NCI-H345 treated with DMSO at 0.1 percent for 48 hours (cell line): ENCODE results near the gene SHISA5.
"Not testable (repeated sequence)": the region's sequence is repeated elsewhere in the genome, so short reads cannot be mapped to it uniquely, and the experiment has no call there.

ENCODE experiments used
- DNase-seq: peaks from one replicate; lab custom pipeline; 2025; ENCODE audit not compliant: unreplicated experiment; lab: John Stamatoyannopoulos, UW

The SHISA5 gene

DNA sequence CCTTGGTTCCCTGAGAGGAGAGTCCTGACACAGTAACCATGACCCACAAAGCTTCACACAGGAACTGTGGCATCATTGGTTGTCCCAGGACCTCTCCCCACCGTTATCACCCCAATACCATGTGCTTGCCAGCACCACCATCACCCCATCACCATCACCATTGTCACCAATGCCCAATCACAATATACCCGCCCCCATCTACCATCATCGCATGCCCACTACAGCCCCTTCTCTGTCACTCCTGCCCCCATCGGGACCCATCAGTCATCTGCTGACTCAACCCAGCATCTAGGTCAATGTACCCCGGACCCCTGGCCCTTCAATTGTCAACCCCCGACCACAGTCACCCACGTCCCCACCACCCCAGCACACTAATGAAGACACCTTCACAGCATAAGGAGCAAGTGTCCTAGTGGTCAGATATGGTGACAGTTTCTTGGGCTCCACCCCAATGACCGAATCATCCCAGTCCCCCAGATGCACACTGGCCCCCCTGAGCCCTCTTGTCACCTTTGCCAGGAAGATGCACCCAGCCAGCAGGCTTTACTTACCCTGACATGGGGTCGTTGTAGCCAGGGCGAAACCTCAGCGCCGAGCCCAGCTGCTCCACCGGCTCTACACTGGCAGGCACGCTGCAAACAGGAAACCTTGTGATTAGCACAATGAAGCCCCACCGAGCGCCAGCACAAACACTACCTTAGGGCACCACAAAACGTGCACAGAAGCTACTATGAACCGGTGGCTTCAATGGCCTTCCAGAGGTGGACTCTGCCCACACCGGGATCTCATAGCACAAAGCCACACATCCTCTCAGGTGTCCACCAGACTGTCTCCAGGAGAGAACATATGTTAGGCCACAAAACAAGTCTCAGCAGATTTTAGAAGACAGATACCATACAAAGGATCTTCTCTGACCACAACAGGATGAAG lies 25.1 kb downstream of the SHISA5 start:
- DNase-seq: no peak

GRCh38 chr3:48477959-48478520 lies 25.9 kb downstream of the SHISA5 start:
- no peak for DNase-seq

- peak; percentile 42 for DNase-seq
Observed at GRCh38 chr3:48476426-48477053, 27.4 kb downstream of the SHISA5 start.

DNA sequence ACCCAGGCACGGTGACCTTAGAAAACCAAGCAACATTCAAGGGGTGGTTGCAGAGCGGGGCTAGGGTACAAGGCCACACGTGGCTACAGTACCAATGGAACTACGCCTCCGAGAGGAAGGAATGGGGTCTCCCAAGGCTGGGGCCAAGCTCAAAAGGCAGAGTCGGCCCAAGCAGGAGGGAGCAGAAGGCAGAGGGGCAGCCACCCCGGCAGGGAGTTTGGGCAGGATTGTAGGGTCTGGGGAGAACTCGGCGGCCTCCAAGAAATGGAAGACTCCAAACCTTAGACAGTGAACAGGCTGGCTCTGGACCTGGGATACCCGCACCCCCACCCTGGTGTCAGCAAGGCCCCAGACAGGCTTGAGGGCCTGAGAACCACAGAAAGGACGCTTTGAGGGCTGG lies 28.8 kb downstream of the SHISA5 start:
- no peak for DNase-seq

GRCh38 chr3:48474619-48475018 lies 29.4 kb downstream of the SHISA5 start:
- no peak for DNase-seq

DNA sequence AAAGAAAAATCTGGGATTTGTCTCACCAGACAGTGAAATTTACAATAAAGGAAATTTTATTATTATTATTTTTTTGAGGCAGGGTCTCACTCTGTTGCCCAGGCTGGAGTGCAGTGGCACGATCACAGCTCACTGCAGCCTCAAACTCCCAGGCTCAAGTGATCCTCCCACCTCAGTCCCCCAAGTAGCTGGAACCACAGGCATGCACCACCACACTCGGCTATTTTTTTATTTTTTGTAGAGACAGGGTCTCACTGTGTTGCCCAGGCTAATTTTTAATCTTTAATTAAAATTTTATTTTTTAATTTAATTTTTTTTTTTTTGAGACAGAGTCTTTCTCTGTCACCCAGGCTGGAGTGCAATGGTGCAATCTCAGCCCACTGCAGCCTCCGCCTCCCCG lies 29.9 kb downstream of the SHISA5 start:
- DNase-seq: not testable (repeated sequence)

DNA sequence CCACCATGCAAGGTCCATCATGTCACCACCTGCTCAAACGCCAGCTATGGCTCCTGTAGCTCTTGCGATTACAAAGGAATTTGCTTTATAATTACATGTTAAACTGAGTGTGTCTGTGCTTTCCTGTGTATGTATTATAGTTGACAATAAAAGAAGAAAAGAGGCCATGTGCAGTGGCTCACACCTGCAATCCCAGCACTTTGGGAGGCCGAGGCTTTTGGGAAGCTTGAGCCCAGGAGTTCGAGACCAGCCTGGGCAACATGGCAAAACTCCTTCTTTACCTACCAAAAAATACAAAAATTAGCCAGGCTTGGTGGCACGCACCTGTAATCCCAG lies 30.4 kb downstream of the SHISA5 start:
- DNase-seq: no peak

GRCh38 chr3:48472923-48473616 lies 30.9 kb downstream of the SHISA5 start:
- DNase-seq: no peak

GRCh38 chr3:48472673-48472922 lies 31.4 kb downstream of the SHISA5 start:
- no peak for DNase-seq

DNA sequence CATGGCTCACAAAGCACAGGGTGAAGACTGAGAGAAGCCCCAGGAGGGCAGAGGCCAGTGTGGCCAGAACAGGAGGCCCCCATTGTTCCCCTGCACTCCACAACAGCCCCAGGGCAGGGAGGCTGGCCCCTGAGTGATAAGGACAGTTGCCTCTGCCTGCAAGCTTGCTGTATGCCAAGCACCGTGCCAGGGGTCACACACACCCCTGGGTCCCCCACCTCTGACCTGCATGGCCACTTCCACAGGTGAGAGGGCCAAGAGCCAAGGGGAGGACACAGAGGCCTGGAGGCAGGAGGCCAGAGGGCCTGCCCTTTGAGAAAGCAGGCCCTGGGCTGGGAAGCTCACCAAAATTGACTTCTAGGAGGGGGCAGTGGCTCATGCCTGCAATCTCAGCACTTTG lies 33.7 kb downstream of the SHISA5 start:
- DNase-seq: no peak

GRCh38 chr3:48469046-48469915 lies 34.7 kb downstream of the SHISA5 start:
- no peak for DNase-seq

DNA sequence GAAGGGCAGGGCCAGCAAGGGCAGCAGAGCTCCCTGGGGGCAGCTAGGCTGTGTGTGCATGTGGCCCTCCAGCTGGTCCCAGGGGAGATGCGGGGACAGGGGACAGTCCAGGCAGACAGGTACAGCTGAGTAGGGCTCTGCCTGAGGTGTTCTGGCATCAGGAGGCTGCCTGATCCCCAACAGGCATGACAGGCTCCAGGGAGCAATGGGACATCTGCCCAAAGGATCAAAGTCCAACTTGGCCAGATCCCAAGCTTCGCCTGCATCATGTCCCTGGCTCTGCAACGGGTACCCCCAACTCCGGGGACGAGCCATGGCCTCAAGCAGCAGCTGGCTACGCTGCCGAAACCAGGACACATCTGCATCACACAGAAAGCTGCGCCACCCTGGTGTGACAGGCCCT lies 35.6 kb downstream of the SHISA5 start:
- DNase-seq: no peak

DNA sequence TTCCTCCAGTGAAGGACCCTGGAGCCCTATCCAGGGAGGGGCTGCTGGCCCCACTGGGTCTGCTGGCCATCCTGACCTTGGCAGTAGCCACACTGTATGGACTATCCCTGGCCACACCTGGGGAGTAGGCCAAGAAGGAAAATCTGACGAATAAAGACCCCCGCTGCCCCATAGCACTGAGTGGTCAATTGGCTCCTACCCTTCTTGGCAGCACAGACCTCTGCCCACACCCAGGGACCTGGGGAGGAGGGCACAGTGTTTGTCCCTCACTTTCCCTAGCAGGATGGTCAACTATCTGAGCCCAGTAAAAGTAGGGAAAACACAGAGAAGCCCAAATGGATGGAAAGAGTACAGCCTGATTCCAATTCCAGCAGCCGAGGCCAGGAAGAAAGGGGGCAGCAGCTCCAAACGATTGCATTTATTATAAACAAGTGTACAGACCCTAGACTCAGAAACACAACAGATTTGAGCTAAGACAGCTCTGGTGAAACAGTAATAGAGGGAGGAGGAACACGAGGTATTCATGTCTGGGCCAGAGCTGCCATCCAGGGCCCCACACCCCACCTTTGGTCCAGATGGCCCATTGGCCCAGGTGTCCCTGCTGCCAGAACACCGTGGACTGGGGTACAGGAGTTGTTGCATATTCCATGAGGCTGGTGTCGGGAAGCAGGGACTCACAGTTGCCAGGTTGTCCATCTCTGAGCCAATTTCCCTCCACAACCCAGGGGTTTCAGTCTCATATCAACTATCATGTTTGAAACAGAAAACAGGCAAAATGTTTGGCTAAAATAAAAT lies 36.3 kb downstream of the SHISA5 start:
- DNase-seq: no peak

- no peak for DNase-seq
Observed at GRCh38 chr3:48467110-48467454, 36.9 kb downstream of the SHISA5 start.

DNA sequence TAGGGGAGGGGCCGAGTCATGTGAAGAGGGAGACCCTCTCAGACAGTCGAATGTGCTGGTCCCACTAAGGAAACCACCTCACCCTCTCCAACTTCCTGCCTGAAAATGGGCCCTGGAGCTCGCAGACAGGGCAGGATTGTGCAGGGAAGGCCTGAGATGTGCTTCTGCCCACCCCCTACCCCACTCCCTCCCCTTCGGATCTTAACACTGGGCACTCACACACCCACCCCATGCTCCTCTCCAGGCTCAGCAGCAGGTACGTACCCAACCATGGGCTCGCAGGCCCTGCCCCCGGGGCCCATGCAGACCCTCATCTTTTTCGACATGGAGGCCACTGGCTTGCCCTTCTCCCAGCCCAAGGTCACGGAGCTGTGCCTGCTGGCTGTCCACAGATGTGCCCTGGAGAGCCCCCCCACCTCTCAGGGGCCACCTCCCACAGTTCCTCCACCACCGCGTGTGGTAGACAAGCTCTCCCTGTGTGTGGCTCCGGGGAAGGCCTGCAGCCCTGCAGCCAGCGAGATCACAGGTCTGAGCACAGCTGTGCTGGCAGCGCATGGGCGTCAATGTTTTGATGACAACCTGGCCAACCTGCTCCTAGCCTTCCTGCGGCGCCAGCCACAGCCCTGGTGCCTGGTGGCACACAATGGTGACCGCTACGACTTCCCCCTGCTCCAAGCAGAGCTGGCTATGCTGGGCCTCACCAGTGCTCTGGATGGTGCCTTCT lies 37.4 kb downstream of the SHISA5 start:
- no peak for DNase-seq

GRCh38 chr3:48465531-48466378 lies 38.2 kb downstream of the SHISA5 start:
- DNase-seq: no peak

GRCh38 chr3:48465237-48465530 lies 38.8 kb downstream of the SHISA5 start:
- DNase-seq: no peak

GRCh38 chr3:48464713-48465221 lies 39.2 kb downstream of the SHISA5 start:
- no peak for DNase-seq

- no peak for DNase-seq
Observed at GRCh38 chr3:48463703-48464102, 40.3 kb downstream of the SHISA5 start.
